HG03159 (cell line): ENCODE results near the gene GOLGA2.
"Not testable (repeated sequence)": the region's sequence is repeated elsewhere in the genome, so short reads cannot be mapped to it uniquely, and the experiment has no call there.

Experiments
- ATAC-seq: cut with Tn5 transposase; IDR thresholded peaks from one replicate; pipeline ENCODE4 v1.9.1; 2021; ENCODE audit warnings: mild to moderate bottlenecking, moderate library complexity; ENCODE audit not compliant: unreplicated experiment

GOLGA2 gene

DNA sequence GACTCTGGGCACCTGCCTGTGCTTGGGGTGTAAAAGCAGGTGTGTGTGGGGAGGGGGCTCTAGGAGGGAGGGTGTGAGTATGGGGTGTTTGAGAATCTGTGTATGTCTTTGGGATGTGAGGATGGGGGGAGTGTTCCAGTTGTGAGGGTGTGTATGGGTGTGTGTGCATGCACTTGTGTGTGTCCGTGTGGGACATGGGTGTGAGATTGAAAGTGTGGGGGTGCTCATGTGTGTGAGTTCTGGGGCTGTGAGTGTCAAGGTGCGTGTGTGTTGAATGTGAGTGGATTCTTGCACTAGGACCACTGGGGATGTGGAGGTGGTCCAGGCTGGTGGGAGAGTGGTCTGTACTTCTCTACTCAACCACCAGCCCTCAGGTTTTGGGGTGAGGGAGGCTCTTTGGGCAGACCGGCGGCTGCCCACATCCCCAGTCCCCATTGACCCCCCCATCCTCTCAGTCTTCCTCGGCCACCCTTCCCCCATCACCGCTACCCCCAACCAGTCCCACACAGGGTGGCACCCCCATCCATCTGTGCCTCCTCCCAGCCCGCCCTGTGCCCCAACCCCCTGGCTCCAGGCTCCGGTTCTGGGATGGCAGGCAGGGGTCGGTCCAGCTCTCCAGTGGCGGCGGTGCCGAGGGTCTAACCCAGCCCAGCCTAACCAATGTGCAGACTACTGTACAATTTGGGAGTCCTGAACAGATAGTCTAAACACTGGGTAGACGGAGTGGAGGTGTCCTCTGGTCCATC lies 31.5 kb downstream of the GOLGA2 start:
- ATAC-seq = no peak

DNA sequence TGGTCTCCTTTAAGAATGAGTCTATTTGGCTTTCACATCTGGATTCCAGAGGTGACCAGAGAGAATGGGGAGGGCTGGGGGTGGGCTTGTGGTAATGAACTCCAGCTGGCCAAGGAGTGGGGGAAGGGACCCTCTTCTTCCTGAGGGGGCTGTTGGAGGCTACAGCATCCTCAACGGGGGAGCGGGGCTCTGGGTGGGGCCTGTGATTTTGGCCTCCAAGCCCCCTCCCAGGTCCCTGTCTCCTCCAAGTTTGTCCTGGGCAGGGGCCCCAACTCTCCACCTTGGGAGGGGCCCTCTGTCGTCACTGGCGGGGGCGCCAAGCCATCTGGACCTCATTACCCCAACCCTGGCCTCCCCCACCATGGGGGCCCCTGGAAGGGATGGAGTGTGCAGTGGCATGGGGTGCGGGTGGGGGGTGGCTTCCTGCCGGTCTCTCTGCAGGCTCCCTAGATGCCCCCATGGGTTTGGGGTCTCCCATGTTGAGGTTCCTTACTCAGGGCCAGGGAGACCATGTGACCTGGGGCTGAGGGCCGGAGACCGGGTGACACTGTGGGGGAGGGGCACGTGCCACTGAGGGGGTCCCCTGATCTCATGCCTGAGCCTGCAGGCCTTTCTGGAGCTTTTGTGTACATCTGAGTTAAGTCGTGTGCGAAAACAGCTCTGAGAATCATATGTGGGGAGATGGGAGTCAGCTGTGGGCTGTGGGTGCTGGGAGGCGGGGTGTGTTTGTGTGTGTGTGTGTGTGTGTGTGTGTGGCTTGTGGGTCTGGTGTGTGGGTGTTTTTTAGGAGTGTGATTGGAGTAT lies 32.4 kb downstream of the GOLGA2 start:
- ATAC-seq = no peak

DNA sequence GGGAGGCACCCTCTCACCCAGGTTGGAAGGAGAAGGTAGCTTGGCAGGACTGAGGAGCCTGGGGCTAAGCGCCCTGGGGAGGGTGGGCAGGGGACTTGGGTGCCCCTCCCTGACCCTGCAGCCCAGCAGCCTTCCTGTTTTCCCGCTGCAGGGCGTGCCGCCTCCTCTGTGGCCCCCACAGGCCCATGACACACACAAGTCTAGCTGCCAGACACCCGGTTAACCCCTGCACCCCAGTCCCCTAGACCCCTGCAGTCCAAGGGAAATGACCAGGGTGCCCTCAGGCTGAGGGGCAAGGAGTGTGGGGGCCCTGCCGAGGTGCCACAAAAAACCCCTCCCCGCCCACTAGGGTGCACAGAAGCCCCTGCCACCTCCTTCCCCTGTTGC lies 33.0 kb downstream of the GOLGA2 start:
- ATAC-seq = no peak

DNA sequence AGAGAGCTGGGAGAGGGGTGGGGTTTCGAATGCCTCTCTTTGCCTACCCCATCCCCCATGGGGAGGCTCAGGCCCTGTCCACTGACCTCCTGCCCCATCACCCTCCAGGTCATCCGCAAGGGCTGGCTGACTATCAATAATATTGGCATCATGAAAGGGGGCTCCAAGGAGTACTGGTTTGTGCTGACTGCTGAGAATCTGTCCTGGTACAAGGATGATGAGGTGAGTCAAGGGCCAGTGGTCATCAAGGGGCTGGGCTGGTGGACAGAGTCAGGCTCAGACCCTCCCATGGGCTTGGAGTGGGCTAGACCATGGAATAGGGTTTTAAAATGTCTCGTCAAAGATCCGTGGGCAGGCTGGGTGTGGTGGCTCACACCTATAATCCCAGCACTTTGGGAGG lies 33.7 kb downstream of the GOLGA2 start:
- ATAC-seq = no peak

DNA sequence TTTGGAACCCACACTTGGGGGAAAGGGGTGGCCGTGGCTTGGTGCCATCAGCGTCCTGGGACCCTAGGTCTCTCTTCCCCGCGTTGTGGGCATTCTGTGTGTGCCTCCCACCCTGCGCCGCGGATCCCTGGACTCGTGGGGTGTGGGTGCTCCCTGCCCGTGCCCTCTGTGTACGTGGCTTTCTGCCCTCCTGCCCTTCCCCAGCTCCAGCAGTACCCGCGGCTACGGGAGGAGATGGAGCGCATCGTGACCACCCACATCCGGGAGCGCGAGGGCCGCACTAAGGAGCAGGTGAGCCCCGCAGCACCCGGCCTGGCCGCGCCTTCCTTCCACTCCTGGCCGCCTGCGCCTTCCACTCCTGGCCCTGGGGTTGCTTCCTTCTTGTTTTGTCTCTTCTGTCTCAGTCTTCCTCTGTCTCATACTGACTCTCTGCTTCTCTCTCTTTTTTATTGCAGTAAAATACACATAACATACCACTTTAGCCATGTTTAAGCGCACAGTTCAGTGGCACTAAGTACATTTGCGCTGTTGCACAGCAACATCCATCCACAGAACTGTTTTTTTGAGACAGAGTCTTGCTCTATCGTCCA lies 41.9 kb downstream of the GOLGA2 start:
- ATAC-seq = no peak

DNA sequence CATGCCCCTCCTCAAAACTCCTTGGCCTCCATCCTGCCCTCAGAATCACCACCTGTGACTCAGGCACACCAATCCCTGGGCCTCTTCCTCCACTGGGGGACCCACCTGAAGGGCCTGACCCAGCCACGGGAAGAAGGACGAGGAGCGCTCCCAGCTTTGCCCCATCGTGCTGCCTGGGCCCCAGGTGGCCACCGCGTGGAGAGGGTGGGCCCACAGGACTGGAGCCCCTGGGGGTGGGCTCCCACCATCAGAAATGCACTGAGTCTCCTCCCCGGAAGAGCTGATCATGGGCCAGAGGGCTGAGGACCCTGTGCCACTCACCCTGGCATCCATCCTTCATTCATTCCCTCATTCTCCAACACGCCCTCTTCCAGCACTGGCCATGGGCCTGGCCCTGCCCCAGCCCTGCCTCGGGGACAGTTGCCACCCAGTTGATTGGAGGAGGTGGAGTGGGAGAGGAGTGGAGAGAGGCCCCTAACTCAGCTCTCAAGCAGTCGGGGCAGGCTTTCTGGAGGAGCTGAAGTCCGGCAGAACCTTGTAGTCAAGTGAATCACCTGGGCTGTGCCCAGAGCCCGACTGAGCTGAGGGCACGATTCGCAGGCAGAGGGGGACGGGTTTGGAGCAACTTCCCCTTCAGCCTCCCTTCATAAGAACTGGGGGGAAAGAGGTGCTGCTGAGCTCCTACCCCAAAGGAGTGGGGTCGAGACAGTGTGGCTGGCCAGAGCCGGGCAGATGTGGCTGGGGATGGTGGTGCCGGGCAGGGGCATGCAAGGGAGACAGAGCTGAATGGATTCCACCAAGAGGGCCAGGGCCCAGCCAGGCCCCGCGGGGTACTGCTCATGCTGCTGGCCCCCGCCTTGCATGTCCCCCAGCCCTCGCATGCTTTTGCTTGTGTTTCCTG lies 43.0 kb downstream of the GOLGA2 start:
- no peak for ATAC-seq

DNA sequence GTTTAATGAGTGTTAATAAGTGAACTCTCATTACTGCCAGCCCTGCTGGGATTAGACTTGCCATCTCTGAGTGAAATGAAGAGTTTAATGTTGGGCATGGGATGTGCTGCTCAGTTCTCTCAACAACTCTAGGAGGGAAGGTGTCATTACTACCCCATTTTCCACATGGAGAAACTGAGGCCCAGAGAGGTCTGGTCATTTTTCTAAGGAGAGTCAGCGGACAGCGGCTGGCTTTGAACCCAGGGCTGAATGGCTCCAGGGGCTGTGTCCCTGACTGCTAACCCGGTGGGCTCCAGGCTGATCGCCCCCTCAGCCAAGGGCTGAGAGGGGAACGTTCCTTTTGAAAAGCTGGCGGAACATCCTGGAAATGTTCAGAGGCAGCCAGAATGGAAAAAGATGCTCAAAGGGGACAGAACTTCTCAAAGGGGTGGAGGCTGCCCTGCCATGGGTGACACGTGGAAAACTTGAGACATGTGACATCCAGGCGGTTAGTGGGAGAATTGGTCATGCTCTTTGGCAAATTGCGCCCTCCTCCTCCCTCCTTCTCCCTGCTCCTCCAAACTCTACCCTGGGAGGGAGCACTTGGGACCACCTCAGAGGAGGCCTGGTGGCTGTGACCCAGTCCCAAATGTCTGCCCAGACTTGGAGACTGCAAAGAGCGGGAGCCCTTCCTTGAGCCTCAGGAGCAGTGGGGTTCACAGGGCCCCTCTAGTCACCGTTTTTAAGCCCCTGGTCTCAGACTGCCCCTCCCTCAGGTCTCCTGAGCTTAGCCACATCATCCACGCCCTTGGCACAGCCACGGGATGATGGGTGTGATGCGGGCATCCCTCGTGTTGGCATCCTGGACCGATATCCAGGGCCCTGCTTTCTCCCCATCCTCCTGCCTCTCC lies 43.9 kb downstream of the GOLGA2 start:
- ATAC-seq = no peak

DNA sequence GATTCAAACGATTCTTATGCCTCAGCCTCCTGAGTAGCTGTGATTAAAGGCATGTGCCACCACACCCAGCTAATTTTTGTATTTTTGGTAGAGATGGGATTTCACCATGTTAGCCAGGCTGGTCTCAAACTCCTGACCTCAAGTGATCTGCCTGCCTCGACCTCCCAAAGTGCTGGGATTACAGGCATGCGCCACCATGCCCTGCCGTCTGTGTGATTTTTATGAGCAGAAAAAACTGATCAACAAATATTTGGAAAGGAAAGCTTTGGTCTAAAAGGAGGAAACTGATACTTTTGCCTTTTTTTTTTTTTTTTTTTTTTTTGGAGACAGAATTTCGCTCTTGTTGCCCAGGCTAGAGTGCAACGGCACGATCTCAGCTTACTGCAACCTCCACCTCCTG lies 44.9 kb downstream of the GOLGA2 start:
- ATAC-seq = not testable (repeated sequence)

DNA sequence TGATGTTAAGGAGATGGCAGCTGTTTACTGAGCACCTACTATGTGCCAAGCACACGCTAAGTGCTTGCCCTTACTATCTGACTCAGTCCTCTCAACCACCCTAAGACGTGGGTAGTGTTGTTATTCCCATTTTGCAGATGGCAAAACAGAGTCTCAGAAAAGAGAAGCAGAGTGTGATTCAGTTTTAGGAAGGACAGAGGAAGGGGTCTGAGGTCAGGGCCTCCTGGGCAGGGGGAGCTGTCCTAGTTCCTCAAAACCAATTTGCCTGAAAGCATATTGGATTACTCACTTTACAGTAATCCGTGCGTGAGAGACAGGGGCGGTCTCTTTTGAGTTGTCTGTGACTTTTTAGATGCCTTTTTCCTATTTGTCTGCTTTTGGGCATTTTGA lies 49.4 kb downstream of the GOLGA2 start:
- ATAC-seq = no peak

DNA sequence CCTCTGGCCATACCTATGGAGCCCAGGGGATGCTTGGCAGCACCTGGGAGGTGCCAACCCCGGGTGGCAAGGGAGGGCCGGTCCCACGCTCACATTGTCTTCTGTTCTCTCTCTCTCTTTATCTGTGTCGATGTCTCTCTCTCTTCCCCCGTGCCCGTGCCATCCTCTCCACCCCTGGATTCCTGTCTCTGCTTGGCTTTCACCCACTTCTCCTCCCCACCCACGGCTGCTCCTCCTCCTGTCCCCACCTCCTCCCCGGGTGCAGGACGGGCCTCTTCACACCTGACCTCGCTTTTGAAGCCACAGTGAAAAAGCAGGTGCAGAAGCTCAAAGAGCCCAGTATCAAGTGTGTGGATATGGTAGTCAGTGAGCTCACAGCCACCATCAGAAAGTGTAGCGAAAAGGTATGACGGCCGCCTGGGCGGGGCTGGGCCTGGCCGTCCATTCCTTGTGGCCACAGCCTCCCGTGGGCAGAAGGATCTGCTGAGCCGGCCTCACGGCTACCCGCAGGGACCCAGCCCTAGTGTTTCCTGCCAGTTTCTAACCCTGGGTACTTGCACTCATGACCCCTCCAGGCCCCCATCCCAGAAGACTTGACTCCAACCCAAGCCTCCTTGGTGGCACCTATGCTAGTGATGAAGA lies 49.9 kb downstream of the GOLGA2 start:
- ATAC-seq = no peak

DNA sequence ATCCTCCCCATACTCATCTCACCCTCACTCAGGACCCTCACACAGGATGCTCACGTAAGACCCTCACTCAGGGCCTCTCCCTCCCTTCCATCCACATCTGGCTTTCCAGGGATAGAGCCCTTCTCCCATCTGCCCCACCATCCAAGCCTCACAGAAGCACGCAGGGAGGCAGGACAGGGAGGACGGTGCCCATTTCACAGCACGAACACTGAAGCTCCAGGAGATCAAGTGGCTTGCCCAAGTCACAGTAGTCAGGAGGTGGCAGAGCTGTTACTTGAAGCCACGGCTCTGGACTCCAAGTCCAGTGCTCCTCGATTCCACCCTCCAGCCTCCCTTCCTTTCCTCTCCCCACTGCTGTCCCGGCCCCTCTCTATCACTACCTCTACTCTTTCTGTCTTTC lies 50.9 kb downstream of the GOLGA2 start:
- no peak for ATAC-seq

DNA sequence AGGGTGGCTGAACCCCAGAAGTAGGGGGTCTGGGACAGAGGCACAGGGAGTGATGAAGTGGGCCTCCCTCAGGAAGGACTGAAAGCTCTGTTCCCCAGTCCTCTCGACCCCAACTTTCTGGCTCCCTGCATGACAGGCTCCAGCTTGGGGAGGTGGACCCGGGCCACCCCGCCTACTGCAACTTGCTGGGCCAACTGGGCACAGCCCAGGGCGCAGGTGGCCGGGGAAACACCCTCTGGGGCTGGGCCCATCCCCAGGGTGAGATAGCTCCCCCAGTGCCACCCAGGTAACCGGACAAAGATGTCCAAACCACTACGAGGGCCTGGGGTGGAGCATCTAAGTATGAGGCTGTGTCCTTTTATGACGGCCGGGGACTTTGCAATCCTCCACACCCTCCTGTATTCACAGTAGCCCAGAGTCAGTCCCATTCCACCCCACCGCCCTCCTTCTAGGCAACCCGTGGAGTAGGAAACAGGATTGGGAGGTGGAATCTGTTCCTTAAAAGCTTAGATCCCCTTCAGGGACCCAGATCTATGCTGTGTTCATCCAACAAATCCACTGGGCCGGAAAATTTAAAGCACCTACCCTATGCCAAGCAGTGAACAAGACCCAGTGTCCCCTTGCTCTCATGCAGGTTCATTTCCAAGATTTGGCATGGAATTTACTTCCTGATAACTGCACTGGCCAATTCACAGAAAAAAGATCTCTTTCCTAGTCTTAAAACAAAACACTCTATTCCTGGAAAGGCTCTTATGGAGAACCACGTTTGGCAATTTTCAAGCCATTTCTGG lies 52.7 kb downstream of the GOLGA2 start:
- no peak for ATAC-seq

DNA sequence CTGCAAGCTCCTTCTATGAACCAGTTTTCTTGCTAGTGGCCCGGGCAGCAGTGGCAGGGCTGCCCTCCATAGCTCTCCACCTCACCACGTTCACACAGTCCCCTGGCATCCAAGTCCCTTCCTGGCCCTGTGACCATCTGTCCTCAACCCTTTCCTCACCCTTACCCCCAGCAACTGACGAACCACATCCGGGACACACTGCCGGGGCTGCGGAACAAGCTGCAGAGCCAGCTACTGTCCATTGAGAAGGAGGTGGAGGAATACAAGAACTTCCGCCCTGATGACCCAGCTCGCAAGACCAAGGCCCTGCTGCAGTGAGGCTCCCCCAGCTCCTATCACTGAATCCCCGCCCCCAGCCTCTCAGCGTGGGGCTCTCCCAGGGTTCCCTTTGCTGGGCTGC lies 53.8 kb downstream of the GOLGA2 start:
- no peak for ATAC-seq

DNA sequence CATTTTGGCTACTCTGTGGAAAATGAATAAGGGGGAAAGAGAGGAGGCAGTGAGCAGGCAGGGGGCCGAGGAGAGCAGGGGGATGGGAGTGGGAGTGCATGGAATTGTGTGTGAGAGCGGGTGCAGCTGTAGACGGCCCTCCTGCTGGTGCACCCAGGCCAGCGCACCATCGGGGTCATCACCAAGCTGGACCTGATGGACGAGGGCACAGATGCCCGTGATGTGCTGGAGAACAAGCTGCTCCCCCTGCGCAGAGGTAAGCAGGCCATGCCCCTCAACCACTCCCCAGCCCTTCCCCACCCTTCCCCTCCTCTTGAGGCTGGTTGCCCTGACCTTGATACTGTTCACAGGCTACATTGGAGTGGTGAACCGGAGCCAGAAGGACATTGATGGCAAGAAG lies 56.0 kb downstream of the GOLGA2 start:
- no peak for ATAC-seq

DNA sequence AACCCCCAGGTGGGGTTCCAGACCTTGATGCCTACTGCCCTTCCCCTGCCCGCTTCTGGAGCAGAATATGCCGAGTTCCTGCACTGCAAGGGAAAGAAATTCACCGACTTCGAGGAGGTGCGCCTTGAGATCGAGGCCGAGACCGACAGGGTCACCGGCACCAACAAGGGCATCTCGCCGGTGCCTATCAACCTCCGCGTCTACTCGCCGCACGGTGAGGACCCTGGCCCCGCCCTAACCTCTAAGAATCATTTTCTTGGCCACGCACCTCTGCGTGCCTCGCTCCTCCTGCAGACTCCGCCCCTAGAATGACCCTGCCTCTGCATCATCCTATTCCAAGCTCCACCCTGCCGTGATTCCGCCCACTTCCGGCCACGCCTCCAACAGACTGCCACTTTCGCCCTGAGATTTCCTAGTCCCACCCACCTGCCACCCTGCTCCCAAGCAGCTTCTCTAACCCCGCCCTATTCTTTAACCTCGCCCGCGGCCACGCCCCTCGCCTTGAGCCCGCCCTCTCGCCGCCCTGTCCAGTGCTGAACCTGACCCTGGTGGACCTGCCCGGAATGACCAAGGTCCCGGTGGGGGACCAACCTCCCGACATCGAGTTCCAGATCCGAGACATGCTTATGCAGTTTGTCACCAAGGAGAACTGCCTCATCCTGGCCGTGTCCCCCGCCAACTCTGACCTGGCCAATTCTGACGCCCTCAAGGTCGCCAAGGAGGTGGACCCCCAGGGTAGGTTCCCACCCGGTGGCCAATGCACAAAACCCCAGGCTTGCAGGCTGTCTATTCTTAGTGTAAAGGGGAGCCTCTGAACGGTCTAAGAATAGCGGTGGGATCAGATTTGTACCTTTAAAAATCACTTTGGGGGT lies 57.1 kb downstream of the GOLGA2 start:
- peak; percentile 72 for ATAC-seq

DNA sequence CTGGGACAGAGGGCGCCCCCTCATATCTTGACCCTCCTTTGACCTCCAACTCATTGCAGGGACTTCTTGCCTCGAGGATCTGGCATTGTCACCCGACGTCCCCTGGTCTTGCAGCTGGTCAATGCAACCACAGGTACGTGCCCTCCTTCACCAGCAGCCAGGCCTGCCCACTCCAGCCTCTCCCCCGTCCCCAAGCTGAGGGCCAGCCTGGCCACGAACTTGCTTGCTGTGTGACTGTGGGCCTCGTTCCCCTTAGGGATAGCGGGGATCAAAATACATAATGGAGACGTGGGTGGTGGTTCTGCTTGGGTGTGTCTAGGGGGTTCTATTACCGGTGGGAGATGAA lies 57.7 kb downstream of the GOLGA2 start:
- no peak for ATAC-seq

DNA sequence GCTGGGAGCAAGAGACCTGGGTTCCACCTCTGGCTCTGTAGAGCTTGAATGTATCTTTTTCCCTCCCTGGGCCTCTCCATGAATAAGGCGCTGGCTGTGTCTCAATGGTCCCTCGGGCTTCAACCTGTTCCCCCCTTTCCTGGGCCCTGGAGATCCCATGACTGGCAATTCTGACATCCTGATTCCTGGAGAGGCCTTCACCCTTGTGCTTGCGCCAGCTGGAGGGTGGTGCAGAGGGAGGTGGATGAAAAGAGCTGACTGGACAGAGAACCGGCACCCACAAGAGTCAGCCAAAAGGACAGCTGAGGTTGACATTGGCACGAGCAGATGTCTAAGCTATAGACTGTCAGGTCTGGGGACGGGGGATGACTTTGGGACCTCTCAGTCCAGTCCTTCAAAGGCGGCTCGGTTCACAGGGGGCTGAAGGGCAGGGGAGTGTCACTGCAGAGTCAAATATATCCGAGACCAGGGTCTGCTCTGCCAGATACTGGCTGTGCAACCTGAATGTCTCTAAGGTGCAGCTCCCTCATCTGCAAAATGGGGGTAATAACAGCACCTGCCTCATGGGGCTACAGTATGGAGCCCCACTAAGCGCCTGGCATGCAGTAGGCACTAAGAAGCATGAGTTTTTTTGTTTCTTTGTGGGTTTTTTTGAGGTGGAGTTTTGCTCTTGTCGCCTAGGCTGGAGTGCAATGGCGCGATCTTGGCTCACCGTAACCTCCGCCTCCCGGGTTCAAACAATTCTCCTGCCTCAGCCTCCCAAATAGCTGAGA lies 58.8 kb downstream of the GOLGA2 start:
- no peak for ATAC-seq
